ENCODE results near the gene SLC35F4. TPM values are rescaled to one million over a fixed set of nuclear protein-coding genes. Genes with fewer than 3 reads are reported as not detected.

Gene SLC35F4
- total RNA-seq, 1 experiment from 2014 or later: not detected

DNA sequence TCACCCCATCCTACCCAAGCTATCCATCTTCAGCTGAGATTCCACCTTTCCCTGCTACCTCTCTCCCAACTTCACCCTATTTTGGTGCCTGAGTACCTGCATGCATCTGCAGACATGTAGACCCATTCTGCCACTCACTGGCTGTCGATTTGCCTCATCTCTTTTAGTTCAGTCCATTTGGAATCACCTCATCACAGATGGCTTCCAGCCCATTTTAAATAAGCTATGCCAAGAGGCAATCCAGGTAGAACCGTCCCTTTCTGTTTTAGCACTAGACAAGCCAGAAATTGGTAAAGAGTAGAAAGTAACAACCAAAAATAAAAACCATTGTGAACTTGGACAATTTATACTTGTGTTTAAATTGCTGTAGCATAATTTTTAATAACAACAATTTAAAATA, 11.3 kb downstream of the SLC35F4 start:
- ChIA-PET POLR2A (no interaction called here), CTCF (no interaction called here)
- H3K4me1 ChIP-seq: no peaks in the 10 kb centered on the region
- intact Hi-C loops (cut with micrococcal nuclease; ENCODE audit: unreplicated experiment): no loop called here
- no peak overlapping the region for H3K4me3 ChIP-seq (ENCODE audit: low read depth, low read length)
- no peaks in the 10 kb centered on the region for H3K36me3 ChIP-seq (ENCODE audit: control insufficient read depth, insufficient read depth, low read length)
- Mint-ChIP-seq H3K36me3 (ENCODE audit: insufficient read depth, unreplicated experiment) (no peaks in the 10 kb centered on the region), H3K27ac (ENCODE audit: unreplicated experiment) (no peak overlapping the region), H3K4me3 (ENCODE audit: unreplicated experiment) (no peak overlapping the region), H3K9me3 (ENCODE audit: unreplicated experiment) (no peaks in the 10 kb centered on the region), H3K27me3 (ENCODE audit: insufficient read depth, unreplicated experiment) (peaks cover 9% of the 10 kb centered on the region), H3K4me1 (ENCODE audit: low read depth, unreplicated experiment) (no peaks in the 10 kb centered on the region)
- TF ChIP-seq, protein P1, sequence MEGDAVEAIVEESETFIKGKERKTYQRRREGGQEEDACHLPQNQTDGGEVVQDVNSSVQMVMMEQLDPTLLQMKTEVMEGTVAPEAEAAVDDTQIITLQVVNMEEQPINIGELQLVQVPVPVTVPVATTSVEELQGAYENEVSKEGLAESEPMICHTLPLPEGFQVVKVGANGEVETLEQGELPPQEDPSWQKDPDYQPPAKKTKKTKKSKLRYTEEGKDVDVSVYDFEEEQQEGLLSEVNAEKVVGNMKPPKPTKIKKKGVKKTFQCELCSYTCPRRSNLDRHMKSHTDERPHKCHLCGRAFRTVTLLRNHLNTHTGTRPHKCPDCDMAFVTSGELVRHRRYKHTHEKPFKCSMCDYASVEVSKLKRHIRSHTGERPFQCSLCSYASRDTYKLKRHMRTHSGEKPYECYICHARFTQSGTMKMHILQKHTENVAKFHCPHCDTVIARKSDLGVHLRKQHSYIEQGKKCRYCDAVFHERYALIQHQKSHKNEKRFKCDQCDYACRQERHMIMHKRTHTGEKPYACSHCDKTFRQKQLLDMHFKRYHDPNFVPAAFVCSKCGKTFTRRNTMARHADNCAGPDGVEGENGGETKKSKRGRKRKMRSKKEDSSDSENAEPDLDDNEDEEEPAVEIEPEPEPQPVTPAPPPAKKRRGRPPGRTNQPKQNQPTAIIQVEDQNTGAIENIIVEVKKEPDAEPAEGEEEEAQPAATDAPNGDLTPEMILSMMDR (IDR thresholded peaks at IDR 0.05; ENCODE audit: insufficient read depth in 1 of 2, low read depth in 1 of 2, low read length in 1 of 2, severe bottlenecking in 1 of 2, unreplicated experiment in 1 of 2): no peak
- no peaks in the 10 kb centered on the region for H3K27me3 ChIP-seq (replicated peaks; ENCODE audit: control insufficient read depth, insufficient read depth, low read length)
- no peaks in the 10 kb centered on the region for H3K9me3 ChIP-seq
- BruUV-seq (replicated peaks): no TSS peak
- DNase-seq: no peak

DNA sequence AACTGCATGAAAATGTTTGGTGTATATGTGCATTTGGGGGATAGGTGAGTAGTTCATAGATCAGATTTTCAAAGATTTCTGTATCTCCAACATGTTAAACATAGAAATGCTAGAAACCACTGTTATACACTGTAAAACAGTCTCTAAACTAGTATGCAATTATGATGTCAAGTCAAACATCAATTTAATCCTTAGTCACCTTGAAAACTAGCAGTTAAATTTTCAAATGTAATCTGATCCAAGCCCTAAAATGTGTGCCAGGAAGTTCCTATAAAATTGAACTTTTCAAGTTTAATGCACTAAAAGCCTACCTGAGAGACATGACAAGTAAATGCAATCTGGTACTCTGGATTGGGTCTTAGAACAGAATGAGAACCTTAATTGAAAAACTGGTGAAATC, 14.5 kb downstream of the SLC35F4 start:
- no peaks in the 10 kb centered on the region for H3K36me3 Mint-ChIP-seq (ENCODE audit: insufficient read depth, unreplicated experiment)
- Histone ChIP-seq H3K4me3 (ENCODE audit: low read depth, low read length) (no peak overlapping the region), H3K27me3 (replicated peaks; ENCODE audit: control insufficient read depth, insufficient read depth, low read length) (no peaks in the 10 kb centered on the region), H3K9me3 (no peaks in the 10 kb centered on the region), H3K4me1 (no peaks in the 10 kb centered on the region), H3K36me3 (ENCODE audit: control insufficient read depth, insufficient read depth, low read length) (no peaks in the 10 kb centered on the region)
- ChIA-PET POLR2A (no interaction called here), CTCF (no interaction called here)
- H3K9me3 Mint-ChIP-seq (ENCODE audit: unreplicated experiment): no peaks in the 10 kb centered on the region
- TF ChIP-seq, protein P1 (IDR thresholded peaks at IDR 0.05; ENCODE audit: insufficient read depth in 1 of 2, low read depth in 1 of 2, low read length in 1 of 2, severe bottlenecking in 1 of 2, unreplicated experiment in 1 of 2): no peak
- H3K27ac Mint-ChIP-seq (ENCODE audit: unreplicated experiment): no peak overlapping the region
- no peak for DNase-seq
- intact Hi-C loops (cut with micrococcal nuclease; ENCODE audit: unreplicated experiment): no loop called here
- H3K27me3 Mint-ChIP-seq (ENCODE audit: insufficient read depth, unreplicated experiment): peaks cover 11% of the 10 kb centered on the region
- H3K4me1 Mint-ChIP-seq (ENCODE audit: low read depth, unreplicated experiment): no peaks in the 10 kb centered on the region
- H3K4me3 Mint-ChIP-seq (ENCODE audit: unreplicated experiment): no peak overlapping the region
- no TSS peak for BruUV-seq (replicated peaks)

DNA sequence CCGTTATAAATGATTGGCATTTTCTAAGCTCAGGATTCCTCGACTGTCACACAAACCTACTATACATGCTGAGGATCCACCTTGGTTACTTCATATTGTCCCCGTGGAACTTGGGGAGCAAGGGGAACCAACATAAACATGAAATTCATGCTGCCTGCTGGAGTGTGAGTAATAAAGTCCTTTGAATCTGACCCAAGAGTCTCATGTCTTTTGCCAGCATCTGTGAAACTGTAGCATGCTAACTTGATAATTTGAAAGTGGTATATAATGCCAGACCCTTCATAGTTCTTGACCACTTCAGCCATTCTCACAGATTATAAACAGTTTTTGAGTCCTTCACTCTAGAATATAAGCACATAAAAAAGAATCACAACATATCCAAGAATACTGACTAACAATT, 17.1 kb downstream of the SLC35F4 start:
- Mint-ChIP-seq H3K27ac (ENCODE audit: unreplicated experiment) (no peak overlapping the region), H3K27me3 (ENCODE audit: insufficient read depth, unreplicated experiment) (peaks cover 15% of the 10 kb centered on the region), H3K36me3 (ENCODE audit: insufficient read depth, unreplicated experiment) (no peaks in the 10 kb centered on the region), H3K4me1 (ENCODE audit: low read depth, unreplicated experiment) (no peaks in the 10 kb centered on the region), H3K9me3 (ENCODE audit: unreplicated experiment) (no peaks in the 10 kb centered on the region), H3K4me3 (ENCODE audit: unreplicated experiment) (no peak overlapping the region)
- no peaks in the 10 kb centered on the region for H3K4me1 ChIP-seq
- H3K36me3 ChIP-seq (ENCODE audit: control insufficient read depth, insufficient read depth, low read length): no peaks in the 10 kb centered on the region
- ChIA-PET CTCF (no interaction called here), POLR2A (no interaction called here)
- BruUV-seq (replicated peaks): no TSS peak
- no peak for DNase-seq
- no peaks in the 10 kb centered on the region for H3K9me3 ChIP-seq
- no peak overlapping the region for H3K4me3 ChIP-seq (ENCODE audit: low read depth, low read length)
- H3K27me3 ChIP-seq (replicated peaks; ENCODE audit: control insufficient read depth, insufficient read depth, low read length): no peaks in the 10 kb centered on the region
- intact Hi-C loops (cut with micrococcal nuclease; ENCODE audit: unreplicated experiment): no loop called here
- TF ChIP-seq, protein P1 (IDR thresholded peaks at IDR 0.05; ENCODE audit: insufficient read depth in 1 of 2, low read depth in 1 of 2, low read length in 1 of 2, severe bottlenecking in 1 of 2, unreplicated experiment in 1 of 2): no peak

All from Caco-2 (cell line).